Thyroid gland (tissue), 4 donors: Measurements from ENCODE around the gene TRAPPC6A. TPM values are rescaled to one million over a fixed set of nuclear protein-coding genes. Genes with fewer than 3 reads are reported as not detected.

ENCODE experiments used
- DNase-seq, 2 donors: peaks; one replicate each; pipeline ENCODE4 v3.0.0-alpha.2; 2019
- H3K27ac ChIP-seq, 3 donors: fragments of 200-600 bp; sonication (generic); 1 replicate in 2 of 3; 2 replicates in 1 of 3; pipeline ENCODE4 v1.5.1; 2016 to 2019; ENCODE audit warnings: mild to moderate bottlenecking in 1 of 3, moderate library complexity in 1 of 3
- H3K27me3 ChIP-seq: fragments of 200-600 bp; sonication (generic); one replicate; pipeline ENCODE4 v1.5.1; 2019
- H3K36me3 ChIP-seq, 2 donors: fragments of 200-600 bp; sonication (generic); one replicate each; pipeline ENCODE4 v1.5.1; 2016 to 2019
- H3K4me1 ChIP-seq, 2 donors: fragments of 200-600 bp; sonication (generic); one replicate each; pipeline ENCODE4 v1.5.1; 2017 to 2019
- H3K4me3 ChIP-seq, 3 donors: fragments of 200-600 bp; sonication (generic); replicated peaks in 1 of 3; 1 replicate in 2 of 3; 2 replicates in 1 of 3; pipeline ENCODE4 v1.5.1; 2016; ENCODE audit warnings: mild to moderate bottlenecking in 1 of 3
- H3K9me3 ChIP-seq: fragments of 200-600 bp; sonication (generic); one replicate; pipeline ENCODE4 v1.5.1; 2017
- CTCF ChIP-seq, 6 experiments: fragments of 200-600 bp in 3 of 6; fragments of 450-650 bp in 3 of 6; sonication (generic) in 3 of 6; IDR thresholded peaks; one replicate each; pipeline ENCODE4 v1.5.1; 2016 to 2019; ENCODE audit warnings: antibody characterized with exemption in 6 of 6, mild to moderate bottlenecking in 2 of 6, inconsistent platforms in 1 of 6, moderate library complexity in 1 of 6
- POLR2A ChIP-seq, 2 donors: fragments of 450-650 bp; IDR thresholded peaks; one replicate each; pipeline ENCODE4 v1.6.1; 2017; ENCODE audit warnings: antibody characterized with exemption in 2 of 2, mild to moderate bottlenecking in 2 of 2, moderate library complexity in 1 of 2
- WGBS, 2 donors: methylation state at CpG; one replicate each; pipeline ENCODE4 v1.1.5; 2017; 5-methylcytosine and 5-hydroxymethylcytosine counted together
- intact Hi-C: fragments of 100-400 bp; cut with DNase I; formaldehyde crosslinking; loops from one replicate; pipeline ENCODE4 v1.15.1; 2023
- total RNA-seq, 4 donors: library from RNA; depleted of rRNA; stranded (reverse); fragments of >200 nt; gene quantifications; one replicate each; pipeline ENCODE4 v1.2.3, GENCODE V29; 2016

TRAPPC6A gene
- total RNA-seq, 4 donors from 2014 or later: 25.0 to 53.3 (median 38.8) TPM

- H3K27ac ChIP-seq: peak overlapping the region; percentile 2 to 76 (median 44)
- peaks cover 15 to 25% of the 10 kb centered on the region in 2 donors for H3K4me1 ChIP-seq
- intact Hi-C loops: no loop called here
- TF ChIP-seq CTCF (IDR thresholded peaks at IDR 0.05): no peak
- TF ChIP-seq POLR2A (IDR thresholded peaks at IDR 0.05): no peak
- peak; percentile 43 to 51 for DNase-seq
- WGBS, 2 donors: 0 to 3% methylated on average over 13 to 23 of the region's 97 CpGs
- H3K27me3 ChIP-seq: no peaks in the 10 kb centered on the region
- H3K9me3 ChIP-seq: no peaks in the 10 kb centered on the region
- H3K36me3 ChIP-seq: no peaks in the 10 kb centered on the region
- H3K4me3 ChIP-seq: peak overlapping the region; percentile 28 to 75 (median 51)
Observed at GRCh38 chr19:45179072-45179891, 1.2 kb upstream of the TRAPPC6A start.

- 0% methylated on average over 36 to 48 of the region's 51 CpGs for WGBS, 2 donors
- Histone ChIP-seq H3K27ac (peak within 1 kb of the TSS; percentile 46 to 76 (median 65)), H3K4me3 (peak within 1 kb of the TSS; percentile 51 to 79 (median 75)), H3K4me1 (peaks cover 15 to 25% of the 10 kb centered on the region in 2 donors), H3K9me3 (no peaks in the 10 kb centered on the region), H3K27me3 (no peaks in the 10 kb centered on the region), H3K36me3 (no peaks in the 10 kb centered on the region)
- TF ChIP-seq POLR2A (IDR thresholded peaks at IDR 0.05) (peak; percentile 17 to 77), CTCF (IDR thresholded peaks at IDR 0.05) (peak in 1 of 6 experiments; percentile 23)
- intact Hi-C loops: no loop called here
- peak; percentile 100 for DNase-seq
Observed at GRCh38 chr19:45178262-45179071, 430 bp upstream of the TRAPPC6A start, which contains the start of gene BLOC1S3. TSS of gene BLOC1S3 (plus strand) at chr19:45178784. CDS start at chr19:45179297, 513 bp downstream.

GRCh38 chr19:45175515-45176345 lies 2.3 kb downstream of the TRAPPC6A start:
- Histone ChIP-seq H3K9me3 (no peaks in the 10 kb centered on the region), H3K4me1 (peaks cover 15 to 31% of the 10 kb centered on the region in 2 donors), H3K36me3 (no peaks in the 10 kb centered on the region), H3K27me3 (no peaks in the 10 kb centered on the region), H3K4me3 (no peak overlapping the region), H3K27ac (no peak overlapping the region)
- TF ChIP-seq CTCF (IDR thresholded peaks at IDR 0.05): no peak
- TF ChIP-seq POLR2A (IDR thresholded peaks at IDR 0.05): no peak
- peak in 1 of 2 donors; percentile 43 for DNase-seq
- 73 to 77% methylated on average over 10 of the region's 10 CpGs for WGBS, 2 donors
- intact Hi-C loops: no loop called here

GRCh38 chr19:45173816-45174215 lies 4.2 kb downstream of the TRAPPC6A start:
- Histone ChIP-seq H3K4me1 (peaks cover 7 to 18% of the 10 kb centered on the region in 2 donors), H3K27ac (no peak overlapping the region), H3K27me3 (no peaks in the 10 kb centered on the region), H3K9me3 (no peaks in the 10 kb centered on the region), H3K4me3 (no peak overlapping the region), H3K36me3 (no peaks in the 10 kb centered on the region)
- no peak for DNase-seq
- intact Hi-C loops: no loop called here
- 77 to 79% methylated on average over 12 of the region's 12 CpGs for WGBS, 2 donors
- TF ChIP-seq POLR2A (IDR thresholded peaks at IDR 0.05): no peak
- TF ChIP-seq CTCF (IDR thresholded peaks at IDR 0.05): no peak
